T-helper 22 cell (primary cell): ENCODE results near the gene SLC35F2.
"Not testable (repeated sequence)": the region's sequence is repeated elsewhere in the genome, so short reads cannot be mapped to it uniquely, and the experiment has no call there.

Experiments
- DNase-seq: peaks from one replicate; pipeline ENCODE4 v3.0.0-alpha.2; 2020; ENCODE audit warnings: low read depth

Gene SLC35F2, protein sequence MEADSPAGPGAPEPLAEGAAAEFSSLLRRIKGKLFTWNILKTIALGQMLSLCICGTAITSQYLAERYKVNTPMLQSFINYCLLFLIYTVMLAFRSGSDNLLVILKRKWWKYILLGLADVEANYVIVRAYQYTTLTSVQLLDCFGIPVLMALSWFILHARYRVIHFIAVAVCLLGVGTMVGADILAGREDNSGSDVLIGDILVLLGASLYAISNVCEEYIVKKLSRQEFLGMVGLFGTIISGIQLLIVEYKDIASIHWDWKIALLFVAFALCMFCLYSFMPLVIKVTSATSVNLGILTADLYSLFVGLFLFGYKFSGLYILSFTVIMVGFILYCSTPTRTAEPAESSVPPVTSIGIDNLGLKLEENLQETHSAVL

DNA sequence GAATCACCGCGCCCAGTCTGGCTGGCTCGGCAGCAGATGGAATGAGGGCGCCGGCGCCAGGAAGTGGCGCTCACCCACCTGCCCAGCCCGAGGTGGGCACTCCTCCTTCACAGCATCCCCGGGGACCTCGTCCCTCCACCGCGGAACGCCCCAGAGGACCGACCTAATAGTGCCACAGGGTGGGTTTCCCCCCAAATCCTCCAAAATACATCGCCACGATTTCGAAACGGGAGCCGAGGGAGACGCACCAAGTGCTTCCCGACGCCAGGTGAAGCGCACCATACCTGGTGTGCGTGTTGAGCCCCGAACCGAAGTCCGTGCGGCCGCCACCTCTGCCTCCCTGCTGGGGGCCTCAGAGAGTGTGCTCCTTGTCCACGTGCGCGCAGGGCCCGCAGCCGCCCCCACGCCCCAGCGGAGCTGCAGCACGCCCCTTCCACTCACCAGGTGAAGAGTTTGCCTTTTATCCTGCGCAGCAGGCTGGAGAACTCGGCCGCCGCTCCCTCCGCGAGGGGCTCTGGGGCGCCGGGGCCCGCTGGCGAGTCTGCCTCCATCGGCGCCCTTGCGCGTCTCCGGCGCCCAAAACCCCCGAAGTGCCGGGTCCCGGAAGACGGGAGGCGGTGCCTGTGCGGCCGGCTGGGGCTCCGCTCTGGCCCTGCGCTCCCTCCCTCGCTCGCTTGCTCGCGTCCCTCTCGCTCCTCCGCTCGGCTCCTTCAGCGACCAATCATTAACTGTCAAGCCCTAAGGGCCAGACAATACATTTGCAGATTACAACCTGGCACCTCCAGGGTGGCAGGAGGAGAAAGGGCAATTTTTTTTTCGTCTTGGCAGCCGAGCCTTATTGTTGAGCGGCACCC lies at the start of gene SLC35F2:
Gene SLC35F2 (minus strand): TSS at position 571 of the 854 bp plus-strand sequence. CDS start 20 bp downstream, at position 551.
- DNase-seq, result peak; percentile 40

DNA sequence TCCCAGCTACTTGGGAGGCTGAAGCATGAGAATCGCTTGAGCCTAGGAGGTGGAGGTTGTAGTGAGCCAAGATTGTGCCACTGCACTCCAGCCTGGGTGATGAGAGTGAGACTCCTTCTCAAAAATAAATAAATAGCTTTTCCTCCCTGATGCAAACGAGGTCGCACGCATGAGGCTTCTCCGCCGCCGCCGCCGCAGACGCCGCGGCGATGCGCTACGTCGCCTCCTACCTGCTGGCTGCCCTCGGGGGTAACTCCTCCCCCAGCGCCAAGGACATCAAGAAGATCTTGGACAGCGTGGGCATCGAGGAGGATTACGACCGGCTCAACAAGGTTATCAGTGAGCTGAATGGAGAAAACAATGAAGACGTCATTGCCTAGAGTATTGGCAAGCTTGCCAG lies 49.6 kb upstream of the SLC35F2 start:
- DNase-seq, result no peak

DNA sequence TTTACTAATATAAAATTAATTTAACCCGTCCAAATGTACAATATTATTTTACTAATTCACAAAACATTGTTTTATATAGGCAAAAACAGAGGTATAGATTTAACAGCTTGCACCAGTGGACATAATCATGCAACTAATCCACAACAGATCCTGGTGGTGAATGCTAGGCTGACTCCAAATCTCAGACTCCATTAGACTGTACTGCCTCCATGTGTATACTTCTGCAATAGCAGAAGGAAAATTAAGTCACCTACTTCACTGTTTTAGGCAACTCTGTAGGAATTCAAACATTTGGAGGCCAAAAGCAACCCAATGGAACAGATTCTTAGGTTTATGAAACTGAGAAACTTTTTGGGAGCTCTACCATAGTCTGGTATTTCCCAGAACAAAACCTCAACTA lies 39.7 kb upstream of the SLC35F2 start:
- no peak for DNase-seq

DNA sequence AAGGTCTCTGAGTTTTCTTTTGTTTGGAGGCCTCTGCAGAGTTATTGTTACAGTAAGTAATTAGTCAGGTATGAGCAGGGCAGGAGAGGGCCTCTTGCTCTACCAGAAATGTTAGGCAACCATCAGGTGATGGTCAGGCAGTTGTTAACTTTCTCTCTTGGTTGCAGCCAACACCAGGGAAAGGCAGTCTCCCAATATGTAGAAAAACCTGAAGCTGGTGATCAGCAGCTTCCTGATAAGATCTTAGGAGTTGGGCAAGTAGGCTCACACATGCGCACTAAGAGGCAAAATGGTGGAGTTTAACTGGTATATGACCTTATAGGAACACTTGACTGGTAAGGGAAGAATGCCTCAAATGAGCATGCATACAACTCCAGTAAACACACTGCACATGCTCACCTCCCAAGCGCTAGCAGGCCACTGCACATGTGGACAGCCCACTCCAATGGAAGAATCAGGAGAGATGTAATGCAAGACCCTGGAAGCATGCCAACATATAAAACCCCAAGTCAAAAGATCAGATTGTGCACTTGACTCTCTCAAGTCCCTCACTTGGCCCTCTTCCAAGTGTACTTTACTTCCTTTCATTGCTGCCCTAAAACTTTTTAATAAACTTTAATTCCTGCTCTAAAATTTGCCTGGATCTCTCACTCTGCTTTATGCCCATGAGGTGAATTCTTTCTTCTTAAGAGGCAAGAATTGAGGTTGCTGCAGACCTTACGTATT lies 23.7 kb upstream of the SLC35F2 start:
- DNase-seq, result no peak

DNA sequence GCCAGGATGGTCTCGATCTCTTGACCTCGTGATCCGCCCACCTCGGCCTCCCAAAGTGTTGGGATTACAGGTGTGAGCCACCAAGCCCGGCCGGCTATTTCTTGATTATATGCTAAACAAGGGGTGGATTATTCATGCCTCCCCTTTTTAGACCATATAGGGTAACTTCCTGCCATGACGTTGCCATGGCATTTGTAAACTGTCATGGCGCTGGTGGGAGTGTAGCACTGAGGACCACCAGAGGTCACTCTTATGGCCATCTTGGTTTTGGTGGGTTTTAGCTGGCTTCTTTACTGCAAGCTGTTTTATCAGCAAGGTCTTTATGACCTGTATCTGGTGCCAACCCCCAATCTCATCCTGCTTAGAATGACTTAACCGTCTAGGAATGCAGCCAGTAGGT lies 22.9 kb upstream of the SLC35F2 start:
- DNase-seq, result not testable (repeated sequence)

DNA sequence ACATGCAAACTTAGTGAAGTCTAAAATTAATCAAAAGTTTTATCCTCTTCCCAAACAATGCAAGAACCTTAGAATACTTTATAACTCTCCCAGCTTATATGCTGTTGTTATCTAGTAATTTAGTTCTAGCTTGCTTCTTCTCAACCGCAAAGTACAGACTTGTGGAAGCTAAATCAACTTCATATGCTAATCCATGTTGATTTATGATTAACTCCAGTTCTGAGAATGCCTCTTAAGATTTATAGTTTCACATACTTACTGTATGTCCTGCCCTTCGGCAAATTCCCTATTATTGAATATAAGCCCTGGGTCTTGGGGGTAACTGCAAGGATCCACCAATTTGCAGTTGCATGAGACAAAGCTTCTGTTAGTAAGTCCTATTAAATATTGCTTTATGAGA lies 17.6 kb upstream of the SLC35F2 start:
- no peak for DNase-seq

DNA sequence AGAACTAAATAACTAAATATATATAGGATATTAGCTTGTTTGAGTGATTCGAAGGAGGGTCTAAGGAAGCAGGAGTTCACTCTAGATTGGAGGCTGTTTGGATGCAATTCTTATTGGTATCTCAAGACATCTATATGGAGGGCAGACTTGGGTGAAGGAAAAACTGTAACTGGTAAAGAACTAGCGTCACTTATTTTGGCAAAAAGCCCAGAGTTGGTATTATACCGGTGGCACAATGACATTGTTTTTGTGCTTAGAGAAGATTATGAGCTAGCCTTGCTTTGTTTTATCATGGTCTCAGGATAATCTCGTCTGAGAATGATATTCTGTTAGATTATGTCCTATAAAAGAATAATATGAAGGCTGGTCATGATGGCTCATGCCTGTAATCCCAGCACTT lies 6.0 kb upstream of the SLC35F2 start:
- DNase-seq, result no peak

DNA sequence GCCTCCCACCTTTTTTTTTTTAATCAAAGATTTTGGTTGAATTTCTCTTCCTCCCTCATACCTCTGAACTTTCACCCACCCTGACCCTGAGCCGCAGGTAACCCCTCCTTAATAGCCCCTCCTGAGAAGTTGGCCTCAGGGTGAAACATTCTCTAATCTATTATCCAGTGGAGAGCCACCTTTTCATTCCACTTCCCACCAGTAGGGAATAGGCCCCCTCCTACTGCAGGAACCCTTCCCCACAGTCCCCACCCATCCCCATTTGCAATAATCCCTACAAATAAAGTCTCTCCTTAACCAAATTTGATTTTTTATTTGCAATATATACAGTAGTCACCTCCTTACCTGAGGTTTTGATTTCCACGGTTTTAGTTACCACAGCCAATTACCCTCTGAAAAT lies 2.1 kb upstream of the SLC35F2 start:
- DNase-seq, result no peak

DNA sequence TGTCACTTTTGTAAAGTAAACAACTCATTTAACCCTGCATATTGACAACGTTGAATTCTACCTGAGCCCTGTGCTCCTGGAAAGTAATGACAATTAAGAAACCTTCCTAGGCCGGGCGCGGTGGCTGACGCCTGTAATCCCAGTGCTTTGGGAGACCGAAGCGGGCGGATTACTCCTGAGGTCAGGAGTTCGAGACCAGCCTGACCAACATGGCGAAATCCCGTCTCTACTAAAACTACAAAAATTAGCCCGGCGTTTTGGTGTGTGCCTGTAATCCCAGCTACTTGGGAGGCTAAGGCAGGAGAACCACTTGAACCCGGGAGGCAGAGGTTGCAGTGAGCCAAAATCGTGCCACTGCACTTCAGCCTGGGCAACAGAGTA lies 1.6 kb upstream of the SLC35F2 start:
- not testable (repeated sequence) for DNase-seq

DNA sequence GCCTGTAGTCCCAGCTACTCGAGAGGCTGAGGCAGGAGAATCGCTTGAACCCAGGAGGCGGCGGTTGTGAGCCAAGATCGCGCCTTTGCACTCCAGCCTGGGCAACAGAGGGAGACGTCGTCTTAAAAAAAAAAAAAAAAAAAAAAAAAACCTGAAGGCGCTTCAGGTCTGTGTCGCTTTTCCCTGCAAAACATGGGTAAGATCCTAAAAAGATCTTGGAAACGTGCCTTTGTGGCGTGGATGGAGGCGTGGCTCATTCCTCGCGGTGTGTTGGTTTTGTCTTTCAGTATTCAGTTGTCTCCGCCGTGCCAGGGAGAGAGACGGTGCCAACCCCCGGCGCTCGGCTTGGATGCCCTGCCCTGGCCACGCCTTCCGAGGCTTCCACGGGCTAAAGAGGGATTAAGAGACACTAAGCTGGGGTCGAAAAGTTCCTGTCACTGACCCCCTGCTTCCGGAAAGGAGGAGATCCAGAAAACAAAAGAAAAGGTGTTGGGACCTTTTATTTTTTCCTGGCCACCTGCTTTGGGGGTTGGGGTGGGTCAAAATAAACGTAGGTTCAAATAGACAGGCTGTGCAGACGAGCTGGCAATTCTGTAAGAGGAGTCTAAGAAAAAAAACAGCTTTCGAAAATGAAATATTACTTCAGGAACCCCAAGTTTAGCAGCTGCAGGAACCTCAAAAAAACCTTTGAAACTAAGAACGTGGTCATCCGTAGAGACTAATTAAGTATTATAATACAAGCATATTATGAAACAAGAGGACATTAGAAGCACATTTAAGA lies 1.1 kb upstream of the SLC35F2 start:
- no peak for DNase-seq

DNA sequence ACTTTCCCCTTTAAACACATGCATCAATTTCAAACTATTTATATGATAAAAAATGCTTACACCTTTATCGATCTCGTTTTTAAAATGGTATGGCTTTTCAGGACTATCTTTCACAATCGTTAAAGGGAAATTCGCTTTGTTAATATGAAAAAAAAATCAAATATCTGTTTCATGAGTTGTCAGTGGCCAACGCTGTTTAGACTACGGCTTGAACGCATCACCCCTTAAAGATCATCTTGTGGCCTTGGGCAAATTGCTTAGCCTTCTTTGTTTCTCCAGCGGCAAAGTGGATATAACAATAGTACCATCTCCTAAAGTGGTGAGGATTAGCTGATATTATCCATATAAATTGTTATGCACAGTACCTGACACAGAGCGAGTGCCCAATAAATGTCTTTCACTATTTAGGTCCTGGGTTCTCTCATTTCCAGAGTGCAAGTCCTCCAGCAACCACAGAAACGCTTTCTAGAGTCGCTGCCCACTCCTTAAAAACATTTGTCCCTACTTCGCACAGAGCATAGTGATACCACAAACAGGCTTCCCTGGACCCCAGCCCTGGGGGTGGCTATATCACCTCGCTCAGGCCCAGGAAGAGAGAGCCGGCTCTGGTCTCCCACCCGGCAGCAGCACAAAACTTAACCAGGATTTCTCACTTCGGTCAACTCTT lies 904 bp downstream of the SLC35F2 start:
- no peak for DNase-seq

DNA sequence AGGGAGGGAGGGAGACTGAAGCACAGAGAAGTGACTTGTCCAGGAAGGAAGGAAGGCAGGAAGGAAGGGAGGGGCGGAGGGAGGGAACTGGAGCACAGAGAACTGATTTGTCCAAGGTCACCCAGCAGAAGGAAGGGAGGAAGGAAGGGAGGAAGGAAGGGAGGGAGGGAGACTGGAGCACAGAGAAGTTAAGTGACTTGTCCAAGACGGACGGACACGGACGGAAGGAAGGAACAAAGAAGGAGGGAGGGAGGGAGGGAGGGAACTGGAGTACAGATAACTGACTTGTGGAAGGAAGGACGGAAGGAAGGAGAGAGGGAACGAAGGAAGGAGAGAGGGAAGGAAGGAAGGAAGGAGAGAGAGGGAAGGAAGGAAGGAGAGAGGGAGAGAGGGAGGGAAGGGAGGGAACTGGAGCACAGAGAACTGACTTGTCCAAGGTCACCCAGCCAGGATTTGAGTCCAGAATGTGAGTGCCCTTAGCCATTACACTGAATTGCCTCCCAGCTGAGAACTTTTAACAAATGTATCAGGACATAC lies 1.5 kb downstream of the SLC35F2 start:
- DNase-seq, result no peak

DNA sequence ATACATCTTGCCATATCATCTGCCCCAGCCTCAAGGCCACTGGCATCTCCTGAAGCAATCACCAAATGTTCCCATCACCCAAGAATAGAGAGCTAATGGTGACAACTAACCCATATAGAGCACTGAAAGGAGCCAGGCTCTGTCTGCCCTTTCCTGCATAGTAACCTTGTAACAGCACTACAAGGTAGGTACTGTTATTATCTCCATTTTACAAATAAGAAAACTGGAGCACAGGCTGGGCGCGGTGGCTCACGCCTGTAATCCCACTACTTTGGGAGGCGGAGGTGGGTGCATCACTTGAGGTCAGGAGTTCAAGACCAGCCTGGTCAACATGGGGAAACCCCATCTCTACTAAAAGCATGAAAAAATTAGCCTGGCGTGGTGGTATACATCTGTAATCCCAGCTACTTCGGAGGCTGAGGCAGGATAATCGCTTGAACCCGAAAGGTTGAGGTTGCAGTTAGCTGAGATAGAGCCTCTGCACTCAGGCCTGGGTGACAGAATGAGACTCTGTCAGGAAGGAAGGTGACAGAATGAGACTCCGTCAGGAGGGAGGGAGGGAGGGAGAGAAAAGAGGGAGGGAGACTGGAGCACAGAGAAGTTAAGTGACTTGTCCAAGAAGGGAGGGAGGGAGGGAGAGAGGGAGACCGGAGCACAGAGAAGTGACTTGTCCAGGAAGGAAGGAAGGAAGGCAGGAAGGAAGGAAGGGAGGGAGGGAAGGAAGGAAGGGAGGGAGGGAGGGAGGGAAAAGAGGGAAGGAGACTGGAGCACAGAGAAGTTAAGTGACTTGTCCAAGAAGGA lies 2.2 kb downstream of the SLC35F2 start:
- DNase-seq, result no peak

DNA sequence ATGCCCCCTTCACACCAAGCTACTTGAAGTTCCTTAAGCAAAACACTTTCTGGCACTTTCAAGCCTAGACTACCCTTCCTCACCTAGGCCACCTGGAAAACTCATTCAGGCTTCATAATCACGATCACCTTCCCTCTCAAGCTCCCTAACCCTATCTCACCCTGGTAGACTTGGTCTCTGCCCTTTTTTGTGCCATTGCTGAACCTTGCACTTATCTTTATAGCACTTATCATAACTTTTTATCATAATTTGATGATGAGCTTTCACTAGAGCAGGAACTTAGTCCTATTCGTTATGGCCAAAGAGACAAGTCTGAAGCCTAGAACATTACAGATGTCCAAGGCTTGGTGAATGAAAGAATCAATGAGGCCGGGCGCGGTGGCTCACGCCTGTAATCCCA lies 5.5 kb downstream of the SLC35F2 start:
- no peak for DNase-seq

DNA sequence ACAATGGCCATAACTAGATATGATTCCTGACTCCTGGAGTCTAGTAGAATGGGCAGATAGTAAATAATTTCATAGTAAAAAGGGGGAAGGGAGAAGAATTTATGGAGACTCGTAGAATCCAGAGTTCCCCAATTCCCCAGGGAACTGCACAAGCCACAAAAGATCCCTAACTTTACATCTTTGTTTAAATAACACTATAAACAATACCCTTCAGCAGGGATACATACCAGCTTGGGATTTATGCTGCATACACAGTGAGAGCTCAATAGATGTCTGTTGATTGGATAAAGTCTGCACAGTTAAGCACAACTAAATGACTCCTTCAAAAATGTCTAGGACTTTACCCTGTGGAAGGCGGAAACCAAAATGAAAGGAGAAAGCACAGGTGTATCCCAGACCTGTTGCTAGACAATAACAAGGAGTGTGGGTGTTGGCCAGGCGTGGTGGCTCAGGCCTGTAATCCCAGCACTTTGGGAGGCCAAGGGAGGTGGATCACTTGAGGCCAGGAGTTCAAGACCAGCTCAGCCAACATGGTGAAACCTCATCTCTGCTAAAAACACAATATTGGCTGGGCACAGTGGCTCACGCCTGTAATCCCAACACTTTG lies 6.8 kb downstream of the SLC35F2 start:
- DNase-seq, result no peak

DNA sequence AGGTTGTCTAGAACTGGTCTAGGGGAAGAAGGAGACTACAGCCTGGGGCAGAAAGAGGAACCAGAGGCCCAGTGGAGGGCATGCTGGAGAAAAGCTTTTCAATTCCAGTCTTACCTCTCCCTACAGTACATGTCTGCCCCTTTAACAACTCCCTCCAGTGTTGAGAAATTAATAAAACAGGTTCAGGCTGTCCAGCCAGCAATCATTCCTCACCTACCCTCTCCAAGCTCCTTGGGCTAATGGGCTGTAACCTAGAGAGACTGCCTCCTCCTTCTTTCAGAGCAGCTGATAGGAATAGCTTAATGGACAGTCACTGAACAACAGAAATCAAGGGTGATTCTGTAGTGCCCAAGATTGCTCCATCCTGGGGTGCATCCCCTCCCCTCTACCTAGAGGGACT lies 8.8 kb downstream of the SLC35F2 start:
- no peak for DNase-seq

DNA sequence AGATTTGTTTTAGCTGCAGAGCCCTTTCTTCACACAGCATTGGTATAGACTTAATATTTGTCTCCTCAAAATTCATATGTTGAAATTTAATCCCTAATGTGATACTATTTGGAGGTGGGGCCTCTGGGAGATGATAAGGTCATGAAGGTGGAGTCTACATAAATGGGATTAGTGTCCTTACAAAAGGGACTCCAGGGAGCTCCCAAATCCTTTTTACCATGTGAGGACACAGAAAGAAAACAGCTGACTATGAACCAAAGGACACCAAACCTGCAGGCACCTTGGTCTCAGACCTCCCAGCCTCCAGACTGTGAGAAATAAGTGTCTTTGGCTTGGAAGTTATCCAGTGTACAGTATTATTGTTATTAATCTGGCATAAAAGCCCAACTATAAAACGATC lies 10.2 kb downstream of the SLC35F2 start:
- no peak for DNase-seq

DNA sequence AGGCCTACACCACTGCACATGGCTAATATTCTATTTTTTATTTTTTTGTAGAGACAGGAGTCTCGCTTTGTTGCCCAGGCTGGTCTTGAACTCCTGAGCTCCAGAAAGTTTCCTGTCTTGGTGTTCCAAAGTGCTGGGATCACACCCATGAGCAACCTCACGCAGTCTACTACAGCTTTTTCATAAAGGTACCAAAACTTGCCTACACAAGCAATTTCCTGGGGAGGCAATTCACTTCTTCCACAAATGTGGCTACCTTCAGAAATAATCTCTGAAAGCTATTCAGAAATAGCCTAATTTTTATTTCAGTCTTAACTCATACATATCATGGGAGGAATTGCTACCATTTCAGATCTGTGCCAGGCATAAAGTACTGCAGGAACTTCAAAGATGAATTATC lies 11.4 kb downstream of the SLC35F2 start:
- no peak for DNase-seq

DNA sequence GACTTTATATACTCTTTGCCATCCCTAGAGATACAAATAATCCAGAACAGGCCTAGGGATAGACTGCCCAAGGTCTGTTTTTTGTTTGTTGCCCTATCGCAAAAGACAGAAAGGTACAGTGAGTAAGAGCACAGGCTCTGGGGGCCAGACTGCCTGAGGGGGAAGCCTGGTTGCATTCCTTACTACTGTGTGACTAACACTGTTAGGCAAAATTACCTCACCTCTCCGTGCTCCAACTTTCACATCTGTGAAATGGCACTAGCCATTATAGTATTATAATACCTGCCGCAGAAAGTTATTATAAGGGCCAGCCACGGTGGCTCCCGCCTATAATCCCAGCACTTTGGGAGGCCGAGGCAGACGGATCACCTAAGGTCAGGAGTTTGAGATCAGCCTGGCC lies 14.5 kb downstream of the SLC35F2 start:
- DNase-seq, result no peak
